Sigmoid colon (tissue), 4 donors: ENCODE results near the gene LPP.

Experiments used
- CTCF ChIP-seq, 4 experiments: fragments of 450-650 bp in 3 of 4; fragments of 200-600 bp in 1 of 4; IDR thresholded peaks; one replicate each; pipeline ENCODE4 v1.5.1; 2016 to 2019; ENCODE audit warnings: antibody characterized with exemption in 4 of 4, mild to moderate bottlenecking in 3 of 4, moderate library complexity in 2 of 4
- EP300 ChIP-seq, 4 donors: sonication (generic); formaldehyde crosslinking; IDR thresholded peaks; one replicate each; pipeline ENCODE4 v1.6.1; 2017; ENCODE audit warnings: antibody characterized with exemption in 4 of 4
- POLR2A ChIP-seq, 2 donors: fragments of 450-650 bp; IDR thresholded peaks; one replicate each; pipeline ENCODE4 v1.6.1; 2016; ENCODE audit warnings: antibody characterized with exemption in 2 of 2, mild to moderate bottlenecking in 2 of 2, moderate library complexity in 2 of 2

GRCh38 chr3:188659449-188660090 lies 505.6 kb downstream of the LPP start:
- TF ChIP-seq CTCF (IDR thresholded peaks at IDR 0.05) (no peak), POLR2A (IDR thresholded peaks at IDR 0.05) (no peak), EP300 (IDR thresholded peaks at IDR 0.05) (no peak)
